ENCODE data around the gene POLL. TPM values are rescaled to one million over a fixed set of nuclear protein-coding genes. Genes with fewer than 3 reads are reported as not detected.

Gene POLL
- total RNA-seq, 1 experiment from 2014 or later: 51.3 TPM

GRCh38 chr10:101535949-101536348 is 52.1 kb downstream of the POLL start:
- BruUV-seq (replicated peaks): no TSS peak
- CTCF ChIA-PET: interaction anchor here (0.8 to 2.5 kb wide), 14 partner anchors 8 to 374 kb away, joined by 3 to 8 read pairs (median 4); no protein-coding TSS in a partner anchor
- RAD21 ChIA-PET (ENCODE audit: low non-redundant PET in 1 of 2, low total read pairs in 2 of 2, uncharacterized antibody in 2 of 2, unreplicated experiment in 2 of 2): no interaction called here
- POLR2A ChIA-PET: interaction anchor here (0.6 kb wide), 1 partner anchor 14 kb away, joined by 3 read pairs; no protein-coding TSS in a partner anchor
- intact Hi-C loops (cut with micrococcal nuclease): no loop called here
- no peaks in the 10 kb centered on the region for H3K4me1 ChIP-seq (ENCODE audit: control insufficient read depth in 1 of 2, insufficient read depth in 2 of 2, low read length in 2 of 2)
- H3K27ac ChIP-seq (ENCODE audit: low read depth, low read length): no peak overlapping the region
- TF ChIP-seq ELF1 (IDR thresholded peaks at IDR 0.05; ENCODE audit: borderline replicate concordance, low read depth): no peak
- no peaks in the 10 kb centered on the region for H4K20me1 ChIP-seq (ENCODE audit: insufficient read depth)
- DNase-seq (ENCODE audit: low read depth, low spot score) (no peak), ATAC-seq (no peak)
- H2AFZ ChIP-seq (ENCODE audit: low read depth, low read length, poor library complexity, severe bottlenecking): no peak overlapping the region
- H3K9ac ChIP-seq (ENCODE audit: low read length): no peak overlapping the region
- H3K4me3 ChIP-seq (replicated peaks in 1 of 2; ENCODE audit: low read depth in 1 of 2, low read length in 2 of 2): no peak overlapping the region
- no peak overlapping the region for H3K4me2 ChIP-seq (ENCODE audit: low read length)
- no peaks in the 10 kb centered on the region for H3K9me2 ChIP-seq (ENCODE audit: insufficient read depth)
- H3K27me3 ChIP-seq (ENCODE audit: insufficient read depth, low read length): no peaks in the 10 kb centered on the region
- no peaks in the 10 kb centered on the region for H3K9me3 ChIP-seq (ENCODE audit: control insufficient read depth in 1 of 2, insufficient read depth in 1 of 2, low read depth in 1 of 2, low read length in 2 of 2)
- H3K36me3 ChIP-seq (ENCODE audit: control insufficient read depth in 1 of 2, insufficient read depth in 2 of 2, low read length in 2 of 2): no peaks in the 10 kb centered on the region
- no peaks in the 10 kb centered on the region for H3K79me2 ChIP-seq (ENCODE audit: insufficient read depth, low read length)

GRCh38 chr10:101529725-101530553 is 58.1 kb downstream of the POLL start:
- POLR2A ChIA-PET: interaction anchor here (0.6 kb wide), 1 partner anchor 8 kb away, joined by 5 read pairs; no protein-coding TSS in a partner anchor
- no peaks in the 10 kb centered on the region for H3K27me3 ChIP-seq (ENCODE audit: insufficient read depth, low read length)

More at GRCh38 chr10:101529725-101530553, 58.1 kb downstream of the POLL start:
- no peaks in the 10 kb centered on the region for H3K4me1 ChIP-seq (ENCODE audit: control insufficient read depth in 1 of 2, insufficient read depth in 2 of 2, low read length in 2 of 2)
- no peak overlapping the region for H3K4me2 ChIP-seq (ENCODE audit: low read length)
- no peaks in the 10 kb centered on the region for H4K20me1 ChIP-seq (ENCODE audit: insufficient read depth)
- no peak overlapping the region for H2AFZ ChIP-seq (ENCODE audit: low read depth, low read length, poor library complexity, severe bottlenecking)
- ChIA-PET RAD21 (ENCODE audit: low non-redundant PET in 1 of 2, low total read pairs in 2 of 2, uncharacterized antibody in 2 of 2, unreplicated experiment in 2 of 2) (no interaction called here), CTCF (no interaction called here)
- H3K4me3 ChIP-seq (replicated peaks in 1 of 2; ENCODE audit: low read depth in 1 of 2, low read length in 2 of 2): no peak overlapping the region
- no peak overlapping the region for H3K27ac ChIP-seq (ENCODE audit: low read depth, low read length)
- ATAC-seq (no peak), DNase-seq (ENCODE audit: low read depth, low spot score) (no peak)
- TF ChIP-seq POLR2AphosphoS5 (IDR thresholded peaks at IDR 0.05; ENCODE audit: low read depth, low read length) (no peak), YY1 (IDR thresholded peaks at IDR 0.05; ENCODE audit: extremely low read depth, insufficient replicate concordance, low read depth, low read length) (no peak), FOSL1 (IDR thresholded peaks at IDR 0.05; ENCODE audit: low read depth) (no peak), CBX3 (IDR thresholded peaks at IDR 0.05; ENCODE audit: low read depth) (no peak), EGR1 (IDR thresholded peaks at IDR 0.05; ENCODE audit: low read depth) (no peak), ATF3 (IDR thresholded peaks at IDR 0.05) (no peak)
- intact Hi-C loops (cut with micrococcal nuclease): no loop called here
- H3K36me3 ChIP-seq (ENCODE audit: control insufficient read depth in 1 of 2, insufficient read depth in 2 of 2, low read length in 2 of 2): no peaks in the 10 kb centered on the region
- BruUV-seq (replicated peaks): no TSS peak
- no peak overlapping the region for H3K9ac ChIP-seq (ENCODE audit: low read length)
- no peaks in the 10 kb centered on the region for H3K9me2 ChIP-seq (ENCODE audit: insufficient read depth)
- H3K79me2 ChIP-seq (ENCODE audit: insufficient read depth, low read length): no peaks in the 10 kb centered on the region
- H3K9me3 ChIP-seq (ENCODE audit: control insufficient read depth in 1 of 2, insufficient read depth in 1 of 2, low read depth in 1 of 2, low read length in 2 of 2): no peaks in the 10 kb centered on the region
